Activated CD8-positive, alpha-beta memory T cell treated with anti-CD3 and anti-CD28 coated beads for 24 hours (primary cell): ENCODE data around the gene ALK.

ENCODE experiments used
- DNase-seq: peaks from one replicate; pipeline ENCODE4 v3.0.0-alpha.2; 2020

Gene ALK

DNA sequence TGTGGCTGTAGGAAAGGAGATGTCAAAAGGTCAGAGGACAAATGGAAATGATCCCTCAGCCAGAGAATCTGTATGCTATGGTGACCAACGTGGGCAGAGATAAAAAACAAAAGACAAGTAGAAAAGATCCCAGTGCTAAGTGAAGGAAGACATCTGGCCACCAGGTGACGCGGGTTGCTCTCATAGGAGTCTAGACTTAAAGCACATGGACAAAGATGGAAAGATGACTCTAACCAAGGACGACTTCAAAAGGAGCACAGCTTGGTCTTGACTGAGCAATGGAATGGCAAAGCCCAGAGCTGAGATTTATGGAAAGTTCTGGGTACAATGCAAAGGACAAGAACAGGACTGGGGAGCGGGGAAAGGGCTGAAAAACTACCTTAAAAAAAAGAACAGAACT lies 709.4 kb downstream of the ALK start:
- peak; percentile 13 for DNase-seq

DNA sequence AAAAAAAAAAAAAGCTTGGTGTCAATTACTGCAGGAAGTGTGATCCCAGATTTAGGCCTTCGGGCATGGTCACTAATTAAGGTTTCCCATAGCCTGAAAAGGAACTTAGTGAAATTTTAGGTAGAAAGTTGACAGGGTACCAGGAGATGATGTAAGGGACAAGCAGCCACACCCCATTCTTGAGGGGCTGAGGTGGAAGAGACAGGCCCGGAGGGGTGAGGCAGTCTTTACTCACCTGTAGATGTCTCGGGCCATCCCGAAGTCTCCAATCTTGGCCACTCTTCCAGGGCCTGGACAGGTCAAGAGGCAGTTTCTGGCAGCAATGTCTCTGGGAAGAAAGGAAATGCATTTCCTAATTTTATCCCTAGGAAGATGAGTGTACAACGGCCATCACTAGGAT lies 711.8 kb downstream of the ALK start:
- DNase-seq, result peak; percentile 13

GRCh38 chr2:29207352-29208148 lies 713.8 kb downstream of the ALK start:
- DNase-seq, result no peak

DNA sequence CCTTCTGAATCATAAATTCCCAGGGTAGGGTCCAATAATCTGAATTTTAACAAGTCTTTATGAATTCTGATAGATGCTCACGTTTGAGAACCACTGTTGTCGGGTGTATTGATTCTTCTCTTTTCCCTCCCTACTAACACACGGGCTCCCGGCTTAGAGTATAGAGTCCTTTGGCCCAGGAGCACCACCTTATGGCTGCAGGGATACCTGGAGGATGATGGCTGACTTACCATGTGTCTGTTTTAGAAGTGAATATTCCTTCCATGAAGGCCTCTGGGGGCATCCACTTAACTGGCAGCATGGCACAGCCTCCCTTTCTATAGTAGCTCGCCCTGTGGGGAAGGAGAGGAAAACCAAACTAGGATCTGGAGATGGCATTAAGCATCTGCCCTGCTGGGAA lies 714.4 kb downstream of the ALK start:
- peak; percentile 33 for DNase-seq

DNA sequence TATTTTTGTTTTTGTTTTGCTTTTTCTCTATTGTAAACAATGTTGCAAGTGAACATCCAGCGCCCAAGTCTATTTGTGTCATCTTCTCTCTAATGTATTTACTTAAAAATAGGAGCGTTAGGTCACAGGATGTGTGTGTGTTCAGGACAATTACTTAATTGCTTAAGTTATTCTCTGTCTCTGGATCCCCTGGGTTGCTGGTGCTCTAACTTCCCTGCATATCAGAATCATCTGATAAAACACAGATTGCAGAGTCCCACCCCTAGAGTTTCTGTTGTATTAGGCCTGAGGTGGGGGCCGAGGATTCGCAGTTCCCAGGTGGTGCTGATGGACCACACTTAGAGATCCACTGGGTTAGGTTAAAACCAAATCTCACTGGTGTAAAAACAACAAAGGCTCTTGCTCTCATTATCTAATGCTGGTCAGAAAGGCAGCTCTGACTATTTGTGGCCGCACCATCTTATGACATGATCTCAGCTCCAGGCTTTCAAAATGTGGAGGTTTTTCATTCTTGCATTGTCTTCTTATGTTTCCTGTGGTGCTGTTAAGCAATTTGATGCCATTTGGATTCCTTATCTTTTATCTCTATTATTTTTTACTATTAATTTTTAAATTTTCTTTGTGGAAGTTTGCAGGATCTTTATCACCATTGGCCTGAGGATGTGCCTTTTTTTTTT lies 718.4 kb downstream of the ALK start:
- DNase-seq, result peak; percentile 30

- no peak for DNase-seq
These were observed 719.4 kb downstream of the ALK start for GRCh38 chr2:29201979-29202378.

DNA sequence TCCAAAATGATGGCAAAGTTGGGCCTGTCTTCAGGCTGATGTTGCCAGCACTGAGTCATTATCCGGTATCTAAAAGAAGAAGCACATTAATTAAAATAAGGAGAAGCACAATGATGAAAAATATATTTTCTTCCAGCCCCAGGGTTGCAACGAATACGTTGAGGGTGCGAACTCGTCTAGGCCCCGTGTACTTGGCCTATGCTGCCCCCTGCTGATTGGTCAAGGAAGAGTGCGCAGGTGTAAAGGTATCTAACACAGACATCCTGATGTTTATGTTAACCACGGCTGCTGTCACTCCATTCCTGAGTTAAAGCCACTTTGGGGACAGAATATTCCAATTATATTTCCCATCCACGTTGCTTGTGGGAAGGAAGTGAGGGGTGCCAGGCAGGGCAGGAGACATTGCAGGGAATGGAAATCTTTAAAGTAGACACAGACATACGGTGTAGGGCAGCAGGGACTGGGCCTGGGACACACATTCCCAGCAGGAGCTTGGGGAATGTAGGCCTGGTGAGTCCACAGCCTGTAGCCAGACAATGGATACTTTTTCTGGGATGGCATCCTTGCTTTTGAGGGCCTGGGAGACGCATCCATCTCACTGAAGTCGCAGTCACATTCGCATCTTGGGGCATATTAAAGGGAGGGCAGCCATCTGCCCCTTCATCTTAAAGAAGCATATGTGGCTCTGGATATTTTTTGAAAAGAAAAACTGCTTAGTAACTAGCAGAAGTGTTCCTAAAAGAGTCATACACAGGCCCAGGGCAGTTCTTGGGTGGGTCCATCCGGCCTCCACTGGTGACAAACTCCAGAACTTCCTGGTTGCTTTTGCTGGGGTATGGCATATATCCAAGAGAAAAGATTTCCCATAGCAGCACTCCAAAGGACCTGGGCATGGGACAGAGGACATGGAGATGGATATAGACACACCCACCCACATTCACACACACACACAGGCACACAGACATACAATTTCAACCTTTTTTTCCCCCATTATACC lies 724.3 kb downstream of the ALK start:
- peak; percentile 89 for DNase-seq

- no peak for DNase-seq
These were observed 725.6 kb downstream of the ALK start for GRCh38 chr2:29195796-29196195.

- DNase-seq, result no peak
These were observed 727.7 kb downstream of the ALK start for GRCh38 chr2:29193681-29194080.

- DNase-seq, result no peak
These were observed 728.3 kb downstream of the ALK start for GRCh38 chr2:29193111-29193510.

DNA sequence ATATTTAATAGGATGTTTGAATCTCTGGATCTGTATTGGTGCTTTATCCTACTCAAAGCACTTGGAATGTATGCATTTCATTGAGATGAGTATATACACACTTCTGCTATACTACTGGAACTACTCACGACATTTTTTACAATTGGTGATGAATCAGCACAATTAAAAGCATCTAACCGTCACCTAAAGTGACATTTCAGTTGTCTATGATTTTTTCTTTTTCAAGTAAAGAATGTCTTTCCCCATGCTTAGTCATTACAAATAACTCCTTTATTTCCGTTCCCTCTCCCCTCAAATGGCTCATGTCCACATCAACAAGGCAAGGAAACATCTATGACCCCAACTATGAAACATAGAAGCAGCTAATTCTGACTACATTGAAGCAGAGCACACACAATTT lies 728.9 kb downstream of the ALK start:
- no peak for DNase-seq

GRCh38 chr2:29191817-29192216 lies 729.6 kb downstream of the ALK start:
- no peak for DNase-seq

DNA sequence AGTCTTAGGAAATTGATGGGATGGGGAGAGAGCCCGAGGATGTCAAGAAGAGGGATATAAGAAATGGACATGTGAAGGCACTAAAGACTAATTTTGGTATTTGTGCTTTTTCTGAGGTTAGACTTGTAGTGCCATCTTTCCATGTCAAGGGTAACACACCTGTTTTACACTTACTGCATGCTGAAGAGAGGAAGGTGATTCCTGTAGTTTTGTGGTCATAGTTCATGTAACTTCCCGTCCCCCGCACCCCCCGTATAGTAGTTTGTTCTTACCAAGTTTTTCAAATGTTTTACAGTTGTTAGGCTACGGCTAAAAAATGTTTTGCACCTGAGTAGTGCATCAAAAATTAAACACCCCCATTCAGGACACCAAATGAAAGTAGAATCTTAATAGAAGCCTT lies 732.3 kb downstream of the ALK start:
- no peak for DNase-seq

GRCh38 chr2:29187926-29188325 lies 733.5 kb downstream of the ALK start:
- DNase-seq, result no peak

DNA sequence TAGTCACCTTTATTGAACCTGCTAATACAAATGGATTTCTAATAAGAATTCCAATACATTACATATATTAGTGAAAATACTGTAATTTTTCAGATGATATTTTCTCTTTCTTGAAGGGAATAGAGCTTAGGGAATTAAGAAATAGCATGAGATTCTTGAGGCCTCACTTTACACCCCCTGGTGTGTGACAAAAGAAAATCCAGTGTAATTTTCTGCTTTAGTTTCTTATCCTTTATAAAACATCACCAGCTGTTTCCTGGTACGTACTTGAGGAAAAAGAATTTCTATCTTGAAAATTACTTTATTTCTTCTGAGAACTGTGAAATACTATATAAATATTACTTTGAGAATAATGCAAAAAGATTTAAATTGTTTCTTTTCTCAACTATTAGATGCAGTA lies 734.6 kb downstream of the ALK start:
- DNase-seq, result no peak

DNA sequence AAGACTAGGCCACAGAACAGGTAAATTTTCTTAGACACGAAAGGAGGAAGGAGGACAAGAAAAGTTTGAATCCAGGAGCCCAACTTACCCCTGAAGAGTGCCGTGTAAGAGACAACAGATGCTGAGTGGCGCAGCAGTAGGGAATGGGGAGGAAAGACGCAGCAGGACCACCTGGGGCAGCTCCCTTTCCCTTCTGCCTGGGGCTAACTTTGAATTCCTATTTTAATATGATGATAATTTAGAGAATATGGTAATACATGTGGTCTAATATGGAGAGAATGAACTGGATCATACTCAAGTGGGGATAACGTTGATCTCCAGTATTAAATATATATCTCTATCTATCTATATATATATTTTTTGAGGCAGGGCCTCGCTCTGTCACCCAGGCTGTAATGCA lies 736.9 kb downstream of the ALK start:
- no peak for DNase-seq

- DNase-seq, result no peak
These were observed 738.5 kb downstream of the ALK start for GRCh38 chr2:29182920-29183319.

- DNase-seq, result no peak
These were observed 739.1 kb downstream of the ALK start for GRCh38 chr2:29182334-29182733.

- DNase-seq, result no peak
These were observed 746.0 kb downstream of the ALK start for GRCh38 chr2:29175338-29175737.

GRCh38 chr2:29174937-29175336 lies 746.4 kb downstream of the ALK start:
- no peak for DNase-seq

DNA sequence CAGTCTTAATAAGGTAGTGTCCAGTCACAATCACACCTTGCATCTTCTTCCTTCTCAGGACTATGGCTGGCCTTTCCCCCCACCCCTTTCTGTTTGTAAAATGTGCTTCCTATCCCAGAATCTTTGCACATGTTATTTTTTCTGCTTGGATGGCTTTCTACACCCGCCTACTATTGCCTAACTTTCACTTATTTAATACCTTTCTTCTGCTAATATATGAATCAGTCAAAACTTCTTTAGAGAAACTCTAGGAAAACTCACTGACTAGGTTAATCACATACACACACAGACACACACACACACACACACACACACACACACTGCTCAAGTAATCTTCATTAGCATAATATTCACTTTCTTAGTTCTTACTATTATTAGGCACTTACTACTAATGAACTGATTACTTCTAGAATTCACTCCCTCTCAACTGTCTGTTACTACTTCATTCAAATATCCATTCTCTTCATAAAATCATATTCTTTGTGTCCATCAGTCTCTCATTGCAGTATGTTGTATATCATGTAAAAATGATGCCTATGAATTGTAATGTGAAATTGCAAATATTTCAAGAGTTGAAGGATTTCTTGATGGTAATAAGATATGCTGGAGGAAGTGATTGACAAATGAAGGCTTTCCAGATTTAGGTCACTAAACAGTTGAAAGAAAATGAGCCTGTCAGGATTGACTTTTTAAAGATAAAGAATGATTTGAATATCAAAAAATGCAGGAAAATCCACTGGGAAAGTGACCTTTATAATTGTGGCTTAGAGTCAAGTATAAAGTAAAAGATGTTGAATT lies 754.9 kb downstream of the ALK start:
- no peak for DNase-seq
